NCI-H128 (cell line): Measurements from ENCODE around the gene PEAR1.
A peak's percentile ranks its signal among the peaks of the same experiment; 100 is the strongest.

Experiments
- DNase-seq: peaks from one replicate; lab custom pipeline; 2025; ENCODE audit not compliant: unreplicated experiment; lab: John Stamatoyannopoulos, UW

The PEAR1 gene

GRCh38 chr1:156859523-156860112 lies 33.9 kb upstream of the PEAR1 start:
- DNase-seq, result no peak

GRCh38 chr1:156860113-156860627 lies 33.3 kb upstream of the PEAR1 start:
- DNase-seq, result peak; percentile 28

GRCh38 chr1:156860628-156861423 lies 32.7 kb upstream of the PEAR1 start, which contains the start of gene NTRK1:
TSS of gene NTRK1 (plus strand) at chr1:156860865. CDS start at chr1:156860935, 70 bp downstream.
- DNase-seq, result peak; percentile 46

GRCh38 chr1:156862584-156862983 lies 30.9 kb upstream of the PEAR1 start:
- DNase-seq, result no peak

- no peak for DNase-seq
Measured at GRCh38 chr1:156862997-156863599, 30.4 kb upstream of the PEAR1 start.

- DNase-seq, result no peak
Measured at GRCh38 chr1:156863631-156864030, 29.9 kb upstream of the PEAR1 start.

- DNase-seq, result no peak
Measured at GRCh38 chr1:156864796-156865195, 28.7 kb upstream of the PEAR1 start.

GRCh38 chr1:156865258-156865657 lies 28.3 kb upstream of the PEAR1 start:
- no peak for DNase-seq

- DNase-seq, result no peak
Measured at GRCh38 chr1:156865865-156866248, 27.7 kb upstream of the PEAR1 start.

- DNase-seq, result no peak
Measured at GRCh38 chr1:156866249-156866909, 27.1 kb upstream of the PEAR1 start.

GRCh38 chr1:156868341-156868740 lies 25.2 kb upstream of the PEAR1 start:
- no peak for DNase-seq

- DNase-seq, result no peak
Measured at GRCh38 chr1:156869455-156869854, 24.1 kb upstream of the PEAR1 start.

GRCh38 chr1:156873659-156874058 lies 19.9 kb upstream of the PEAR1 start:
- no peak for DNase-seq

- DNase-seq, result no peak
Measured at GRCh38 chr1:156874142-156874541, 19.4 kb upstream of the PEAR1 start.

GRCh38 chr1:156874572-156875340 lies 18.8 kb upstream of the PEAR1 start:
- no peak for DNase-seq

GRCh38 chr1:156875341-156875615 lies 18.2 kb upstream of the PEAR1 start:
- DNase-seq, result no peak

GRCh38 chr1:156876281-156876680 lies 17.2 kb upstream of the PEAR1 start:
- DNase-seq, result no peak

- no peak for DNase-seq
Measured at GRCh38 chr1:156877433-156878170, 15.9 kb upstream of the PEAR1 start.

- no peak for DNase-seq
Measured at GRCh38 chr1:156879876-156880275, 13.6 kb upstream of the PEAR1 start.

GRCh38 chr1:156880473-156880872 lies 13.0 kb upstream of the PEAR1 start:
- no peak for DNase-seq
